Fibroblast of peridontal ligament (primary cell): ENCODE results near the gene SMARCC2.
"Not testable (repeated sequence)": the region's sequence is repeated elsewhere in the genome, so short reads cannot be mapped to it uniquely, and the experiment has no call there.

ENCODE experiments used
- DNase-seq: peaks from one replicate; pipeline ENCODE4 v3.0.0-alpha.2; 2010; ENCODE audit errors: extremely low read depth

Gene SMARCC2

GRCh38 chr12:56121204-56121870 lies 67.9 kb downstream of the SMARCC2 start:
- no peak for DNase-seq

GRCh38 chr12:56120158-56120846 lies 69.0 kb downstream of the SMARCC2 start:
- no peak for DNase-seq

GRCh38 chr12:56119361-56119796 lies 69.9 kb downstream of the SMARCC2 start:
- peak; percentile 94 for DNase-seq

- DNase-seq: no peak
Measured at GRCh38 chr12:56118688-56119357, 70.5 kb downstream of the SMARCC2 start.

- DNase-seq: peak; percentile 99
Measured at GRCh38 chr12:56117778-56118687, 71.2 kb downstream of the SMARCC2 start, which contains the start of gene ZC3H10. ZC3H10 (plus strand) TSS chr12:56118266; CDS start chr12:56120563, 2,297 bp downstream.

- DNase-seq: not testable (repeated sequence)
Measured at GRCh38 chr12:56117082-56117706, 72.1 kb downstream of the SMARCC2 start.

GRCh38 chr12:56116267-56117081 lies 72.8 kb downstream of the SMARCC2 start, which contains the start of gene RPL41:
RPL41 (plus strand) TSS chr12:56116633.
- DNase-seq: peak; percentile 95

GRCh38 chr12:56115329-56115728 lies 74.0 kb downstream of the SMARCC2 start:
- peak; percentile 29 for DNase-seq

- DNase-seq: no peak
Measured at GRCh38 chr12:56114084-56114483, 75.2 kb downstream of the SMARCC2 start.
